ENCODE results near the gene RPS6KA2.

DNA sequence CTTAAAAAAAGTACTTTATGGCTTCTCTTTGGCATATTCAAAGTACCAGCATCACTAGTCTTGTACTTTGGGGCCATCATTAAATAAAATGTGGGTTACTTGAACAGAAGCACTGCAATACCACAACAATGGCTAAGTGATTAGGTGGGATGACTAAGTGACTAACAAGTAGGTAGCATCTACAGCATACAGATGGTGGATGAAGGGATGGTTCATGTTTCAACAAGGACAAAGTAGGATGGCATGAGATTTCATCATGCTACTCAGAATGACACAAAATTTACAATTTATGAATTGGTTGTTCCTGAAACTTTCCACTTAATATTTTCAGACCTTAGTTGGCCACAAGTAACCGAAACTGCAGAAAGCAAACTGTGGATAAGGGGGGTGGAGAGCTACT lies 252.0 kb downstream of the RPS6KA2 start:
- TF ChIP-seq POLR2AphosphoS5 (IDR thresholded peaks at IDR 0.05; ENCODE audit: borderline replicate concordance, low read depth, low read length) (no peak), EZH2 (IDR thresholded peaks at IDR 0.05) (no peak)

All from SK-N-MC (cell line).